Stomach (tissue), 9 donors: ENCODE measurements around the gene PERM1. TPM values are rescaled to one million over a fixed set of nuclear protein-coding genes. Genes with fewer than 3 reads are reported as not detected.

Experiments used
- DNase-seq, 2 donors: peaks; one replicate each; pipeline versions ENCODE4 v3.0.0 to v3.0.0-alpha.2; 2013 to 2019
- H3K27ac ChIP-seq, 5 donors: fragments of 200-600 bp in 4 of 5; sonication (generic) in 4 of 5; one replicate each; pipeline ENCODE4 v1.5.1; 2013 to 2019; ENCODE audit warnings: mild to moderate bottlenecking in 1 of 5, moderate library complexity in 1 of 5
- H3K27me3 ChIP-seq, 3 donors: fragments of 200-600 bp; sonication (generic); one replicate each; pipeline ENCODE4 v1.5.1; 2017 to 2019; ENCODE audit warnings: mixed run types in 1 of 3
- H3K36me3 ChIP-seq, 4 donors: fragments of 200-600 bp; sonication (generic); 1 replicate in 3 of 4; 2 replicates in 1 of 4; pipeline ENCODE4 v1.5.1; 2016 to 2019
- H3K4me1 ChIP-seq, 4 donors: fragments of 200-600 bp; sonication (generic); one replicate each; pipeline ENCODE4 v1.5.1; 2016 to 2019
- H3K4me3 ChIP-seq, 4 donors: fragments of 200-600 bp; sonication (generic) in 3 of 4; one replicate each; pipeline ENCODE4 v1.5.1; 2016 to 2019; ENCODE audit warnings: mild to moderate bottlenecking in 1 of 4
- H3K9me3 ChIP-seq, 4 donors: fragments of 200-600 bp; sonication (generic); one replicate each; pipeline ENCODE4 v1.5.1; 2016 to 2019
- EP300 ChIP-seq: sonication (generic); formaldehyde crosslinking; IDR thresholded peaks from one replicate; pipeline ENCODE4 v1.6.1; 2017; ENCODE audit warnings: antibody characterized with exemption
- POLR2A ChIP-seq, 4 donors: fragments of 450-650 bp; IDR thresholded peaks; one replicate each; pipeline ENCODE4 v1.6.1; 2016; ENCODE audit warnings: antibody characterized with exemption in 4 of 4, control low read depth in 2 of 4, mild to moderate bottlenecking in 1 of 4, moderate library complexity in 1 of 4
- POLR2AphosphoS5 ChIP-seq, 3 donors: sonication (generic); formaldehyde crosslinking; IDR thresholded peaks; one replicate each; pipeline ENCODE4 v1.6.1; 2016; ENCODE audit warnings: antibody characterized with exemption in 3 of 3
- WGBS, 5 donors: extraction: QIAGEN DNeasy Blood & Tissue Kit in 3 of 5; methylation state at CpG; one replicate each; pipeline versions ENCODE4 v1.1.5 to v1.1.7; 2013 to 2018; 5-methylcytosine and 5-hydroxymethylcytosine counted together
- intact Hi-C: fragments of 100-400 bp; cut with DNase I; formaldehyde crosslinking; loops from one replicate; pipeline ENCODE4 v1.15.1; 2023; ENCODE audit warnings: low total_unique reads
- polyA plus RNA-seq, 3 donors: library from polyadenylated mRNA; stranded (reverse); fragments of 200-250 nt; gene quantifications; one replicate each; pipeline ENCODE4 v1.2.3, GENCODE V29; 2013
- total RNA-seq, 5 donors: library from RNA; depleted of rRNA; stranded (reverse); fragments of >200 nt; gene quantifications; one replicate each; pipeline versions ENCODE4 v1.1.0 to v1.2.3, GENCODE V29; 2014 to 2016
- TF ChIP-seq, protein P1 (sequence below), 7 experiments: fragments of 450-650 bp in 4 of 7; fragments of 200-600 bp in 3 of 7; sonication (generic) in 3 of 7; IDR thresholded peaks; one replicate each; pipeline ENCODE4 v1.5.1; 2016 to 2019; ENCODE audit warnings: antibody characterized with exemption in 7 of 7, control low read depth in 2 of 7, mild to moderate bottlenecking in 1 of 7
- donor health status: healthy with polysubstance abuse.
- donor health status: Bipolar disorder and iron deficiency.
- donor health status: healthy.

Gene PERM1
- total and polyA plus RNA-seq, 8 donors, result 0.37 to 0.88 (median 0.45) TPM; not detected in 4

DNA sequence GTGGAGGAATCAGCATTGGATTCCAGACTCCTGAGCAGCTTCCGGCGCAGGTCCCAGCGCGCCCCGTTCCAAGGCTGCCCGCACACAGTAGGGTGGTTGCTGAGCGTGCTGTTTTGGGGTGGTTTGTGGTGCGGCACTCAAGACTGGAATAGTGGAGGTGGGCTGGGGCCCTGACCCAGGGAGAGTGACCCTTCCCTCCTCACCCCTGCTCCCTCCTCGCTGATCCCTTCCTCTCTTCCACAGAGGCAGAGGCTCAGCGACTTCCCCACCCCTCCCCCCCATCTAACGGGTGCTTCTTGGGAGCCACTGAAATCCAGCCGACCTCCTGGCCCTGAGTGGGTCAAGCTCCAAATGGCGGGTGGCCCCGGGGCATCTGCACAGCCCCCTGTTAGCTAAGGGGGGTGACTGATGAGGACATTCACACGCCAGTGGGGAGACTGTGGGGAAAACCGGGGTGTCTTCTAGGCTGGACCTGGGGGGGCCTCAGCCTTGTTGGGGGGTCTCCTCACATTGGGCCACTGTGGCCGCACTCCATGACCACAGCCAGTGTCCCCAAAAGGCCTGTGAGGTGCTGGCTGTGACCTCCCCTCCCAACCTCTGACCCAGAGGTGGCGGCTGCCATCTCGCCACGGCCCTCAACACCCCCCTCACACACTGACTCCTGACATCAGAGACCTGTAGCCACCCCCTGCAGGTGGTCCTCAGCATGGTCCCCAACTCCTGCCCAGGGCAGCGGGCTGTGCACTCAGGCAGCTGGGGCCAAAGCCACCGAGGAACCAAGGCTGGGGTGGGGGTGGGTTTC lies 21.9 kb upstream of the PERM1 start:
- no peaks in the 10 kb centered on the region for H3K36me3 ChIP-seq
- peaks cover 45 to 58% (median 55%) of the 10 kb centered on the region in 4 donors for H3K4me1 ChIP-seq
- H3K4me3 ChIP-seq, result no peak overlapping the region
- no peaks in the 10 kb centered on the region for H3K9me3 ChIP-seq
- TF ChIP-seq, protein P1, sequence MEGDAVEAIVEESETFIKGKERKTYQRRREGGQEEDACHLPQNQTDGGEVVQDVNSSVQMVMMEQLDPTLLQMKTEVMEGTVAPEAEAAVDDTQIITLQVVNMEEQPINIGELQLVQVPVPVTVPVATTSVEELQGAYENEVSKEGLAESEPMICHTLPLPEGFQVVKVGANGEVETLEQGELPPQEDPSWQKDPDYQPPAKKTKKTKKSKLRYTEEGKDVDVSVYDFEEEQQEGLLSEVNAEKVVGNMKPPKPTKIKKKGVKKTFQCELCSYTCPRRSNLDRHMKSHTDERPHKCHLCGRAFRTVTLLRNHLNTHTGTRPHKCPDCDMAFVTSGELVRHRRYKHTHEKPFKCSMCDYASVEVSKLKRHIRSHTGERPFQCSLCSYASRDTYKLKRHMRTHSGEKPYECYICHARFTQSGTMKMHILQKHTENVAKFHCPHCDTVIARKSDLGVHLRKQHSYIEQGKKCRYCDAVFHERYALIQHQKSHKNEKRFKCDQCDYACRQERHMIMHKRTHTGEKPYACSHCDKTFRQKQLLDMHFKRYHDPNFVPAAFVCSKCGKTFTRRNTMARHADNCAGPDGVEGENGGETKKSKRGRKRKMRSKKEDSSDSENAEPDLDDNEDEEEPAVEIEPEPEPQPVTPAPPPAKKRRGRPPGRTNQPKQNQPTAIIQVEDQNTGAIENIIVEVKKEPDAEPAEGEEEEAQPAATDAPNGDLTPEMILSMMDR (IDR thresholded peaks at IDR 0.05), result no peak
- TF ChIP-seq POLR2A (IDR thresholded peaks at IDR 0.05) (no peak), POLR2AphosphoS5 (IDR thresholded peaks at IDR 0.05) (no peak), EP300 (no peak)
- H3K27ac ChIP-seq, result no peak overlapping the region
- DNase-seq, result no peak
- WGBS, 5 donors, result 77 to 93% (median 86%) methylated on average over 11 to 22 of the region's 22 CpGs
- intact Hi-C loops, result no loop called here
- H3K27me3 ChIP-seq, result peaks cover 0 to 74% (median 26%) of the 10 kb centered on the region in 3 donors

DNA sequence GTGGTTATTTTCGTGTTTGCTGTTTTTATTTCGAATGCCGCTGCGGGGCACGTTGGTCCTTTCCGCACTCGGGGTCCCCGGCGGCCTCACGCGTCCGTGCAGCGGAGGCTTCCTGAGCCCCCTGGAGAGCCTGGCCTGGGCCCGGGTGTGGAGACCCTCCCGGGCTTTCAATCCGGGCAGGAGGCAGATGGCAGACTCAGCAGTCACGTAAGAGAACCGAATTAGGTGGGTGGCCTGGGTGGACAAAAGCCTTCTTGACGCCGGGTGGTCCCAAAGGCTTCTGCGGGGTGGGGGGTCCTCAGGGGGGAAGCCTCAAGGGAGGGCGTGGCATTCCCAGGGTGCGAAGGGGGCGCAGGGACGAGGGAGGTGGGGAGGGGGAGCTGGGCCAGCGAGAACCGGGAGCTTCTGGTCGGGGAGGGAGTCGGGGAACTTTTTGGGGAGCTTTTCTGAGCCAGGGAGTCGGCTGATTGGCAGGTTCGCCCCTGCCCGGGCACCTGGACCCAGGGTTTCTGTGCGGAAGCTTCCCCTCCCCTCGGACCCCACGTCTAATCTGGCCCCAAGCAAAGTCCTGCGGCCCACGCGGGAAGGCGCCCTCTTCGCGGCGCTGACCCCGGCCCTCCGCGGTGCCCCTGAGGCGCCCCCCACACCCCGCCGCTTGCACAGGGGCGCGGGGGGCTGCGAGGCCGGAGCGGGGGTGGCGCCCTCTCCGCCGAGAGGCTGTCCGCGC lies 19.3 kb upstream of the PERM1 start:
- peak overlapping the region; percentile 83 to 98 (median 95) for H3K27ac ChIP-seq
- peaks cover 51 to 71% (median 67%) of the 10 kb centered on the region in 4 donors for H3K4me1 ChIP-seq
- TF ChIP-seq, protein P1 (IDR thresholded peaks at IDR 0.05), result no peak
- no peak for TF ChIP-seq EP300
- TF ChIP-seq POLR2AphosphoS5 (IDR thresholded peaks at IDR 0.05), result no peak
- no peak for TF ChIP-seq POLR2A (IDR thresholded peaks at IDR 0.05)
- H3K27me3 ChIP-seq, result peaks cover 0 to 94% (median 43%) of the 10 kb centered on the region in 3 donors
- no peaks in the 10 kb centered on the region for H3K9me3 ChIP-seq
- intact Hi-C loops, result no loop called here
- peak in 1 of 2 donors; percentile 65 for DNase-seq
- H3K4me3 ChIP-seq, result peak overlapping the region; percentile 54 to 69 (median 58)
- H3K36me3 ChIP-seq, result no peaks in the 10 kb centered on the region
- 1 to 3% (median 2%) methylated on average over 29 to 58 of the region's 58 CpGs for WGBS, 5 donors

DNA sequence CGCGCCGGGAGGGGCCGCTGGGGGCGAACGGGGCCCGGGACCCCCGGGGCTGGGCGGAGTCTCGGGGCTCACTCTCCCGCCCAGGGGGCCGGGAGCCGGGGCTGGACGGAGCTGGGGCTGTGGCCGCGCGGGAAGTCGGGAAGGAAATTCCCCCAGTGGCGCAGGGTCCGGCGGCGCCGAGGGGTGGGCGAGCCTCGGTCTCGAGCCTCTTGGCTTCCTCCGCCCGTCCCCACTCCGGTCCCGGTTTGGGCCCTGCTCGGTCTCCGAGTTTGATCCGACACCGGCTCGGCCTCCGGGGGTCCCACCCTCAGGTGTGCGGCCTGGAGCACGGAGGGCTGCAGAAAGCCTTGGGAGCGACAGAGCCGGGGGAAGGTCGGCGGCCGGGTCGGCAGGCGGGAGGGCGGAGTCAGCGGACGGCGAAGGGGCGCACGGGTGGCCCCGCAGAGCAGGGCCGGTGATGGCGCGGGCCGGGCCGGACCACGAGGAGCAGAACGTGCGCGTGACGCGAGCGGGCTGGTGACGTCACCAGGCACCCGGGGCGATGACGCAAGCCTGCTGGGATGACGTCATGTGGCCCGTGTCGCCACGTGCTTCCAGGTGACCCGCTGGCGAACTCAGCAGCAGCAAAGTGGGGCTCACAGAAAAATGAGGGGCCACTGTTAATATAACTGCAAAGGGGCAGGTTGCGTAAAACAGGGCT lies 18.6 kb upstream of the PERM1 start:
- Histone ChIP-seq H3K27ac (peak overlapping the region; percentile 83 to 98 (median 95)), H3K9me3 (no peaks in the 10 kb centered on the region), H3K4me1 (peaks cover 44 to 68% (median 62%) of the 10 kb centered on the region in 4 donors), H3K4me3 (peak overlapping the region; percentile 54 to 69 (median 58)), H3K27me3 (peaks cover 0 to 93% (median 43%) of the 10 kb centered on the region in 3 donors), H3K36me3 (no peaks in the 10 kb centered on the region)
- WGBS, 5 donors, result 1 to 2% (median 1%) methylated on average over 30 to 75 of the region's 75 CpGs
- intact Hi-C loops, result no loop called here
- peak; percentile 80 to 95 for DNase-seq
- TF ChIP-seq POLR2A (IDR thresholded peaks at IDR 0.05) (no peak), POLR2AphosphoS5 (IDR thresholded peaks at IDR 0.05) (peak; percentile 76 to 96 (median 76)), EP300 (peak; percentile 79)
- TF ChIP-seq, protein P1 (IDR thresholded peaks at IDR 0.05), result peak in 1 of 7 experiments; percentile 5
